HG03039 (cell line): ENCODE measurements around the gene PET100.

Experiments used
- ATAC-seq: cut with Tn5 transposase; IDR thresholded peaks from one replicate; pipeline ENCODE4 v1.9.1; 2021; ENCODE audit warnings: mild to moderate bottlenecking, moderate library complexity; ENCODE audit not compliant: unreplicated experiment

Gene PET100

GRCh38 chr19:7677669-7678311 is 48.2 kb downstream of the PET100 start:
- ATAC-seq: no peak

- no peak for ATAC-seq
Observed at GRCh38 chr19:7678971-7679751, 49.6 kb downstream of the PET100 start.

DNA sequence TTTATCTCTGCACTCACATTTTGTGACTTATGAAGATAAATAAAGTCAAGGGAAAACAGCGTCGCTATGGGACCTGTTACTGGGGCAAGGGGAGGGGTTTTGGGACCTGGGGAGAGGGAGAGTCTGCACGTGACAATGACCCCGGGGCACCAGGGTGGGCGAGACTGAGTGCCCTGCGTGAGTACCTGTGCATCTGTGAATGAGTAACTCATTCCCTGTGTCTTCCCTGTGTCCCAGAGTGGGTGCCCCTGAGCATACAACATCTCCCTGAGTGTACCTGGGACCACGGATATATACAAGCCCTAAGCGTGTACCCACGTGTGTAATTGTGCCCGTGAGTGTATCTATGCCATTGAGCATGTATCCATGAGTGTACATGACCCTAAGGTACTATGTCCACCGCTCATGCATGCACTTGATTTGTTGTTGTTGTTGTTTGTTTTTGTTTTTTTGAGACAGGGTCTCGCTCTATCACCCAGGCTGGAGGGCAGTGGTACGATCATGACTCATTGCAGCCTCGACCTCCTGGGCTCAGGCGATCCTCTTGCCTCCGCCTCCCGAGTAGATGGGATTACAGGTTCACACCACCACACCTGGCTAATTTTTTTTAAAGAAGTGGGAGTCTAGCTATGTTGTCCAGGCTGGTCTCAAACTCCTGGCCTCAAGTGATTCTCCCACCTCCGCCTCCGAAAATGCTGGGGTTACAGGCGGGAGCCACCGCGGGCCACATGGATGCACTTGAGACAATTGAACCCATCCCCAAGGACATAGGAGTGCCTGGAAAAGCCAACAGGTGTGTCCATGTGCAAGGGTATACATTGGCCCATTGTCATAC is 50.4 kb downstream of the PET100 start:
- no peak for ATAC-seq

DNA sequence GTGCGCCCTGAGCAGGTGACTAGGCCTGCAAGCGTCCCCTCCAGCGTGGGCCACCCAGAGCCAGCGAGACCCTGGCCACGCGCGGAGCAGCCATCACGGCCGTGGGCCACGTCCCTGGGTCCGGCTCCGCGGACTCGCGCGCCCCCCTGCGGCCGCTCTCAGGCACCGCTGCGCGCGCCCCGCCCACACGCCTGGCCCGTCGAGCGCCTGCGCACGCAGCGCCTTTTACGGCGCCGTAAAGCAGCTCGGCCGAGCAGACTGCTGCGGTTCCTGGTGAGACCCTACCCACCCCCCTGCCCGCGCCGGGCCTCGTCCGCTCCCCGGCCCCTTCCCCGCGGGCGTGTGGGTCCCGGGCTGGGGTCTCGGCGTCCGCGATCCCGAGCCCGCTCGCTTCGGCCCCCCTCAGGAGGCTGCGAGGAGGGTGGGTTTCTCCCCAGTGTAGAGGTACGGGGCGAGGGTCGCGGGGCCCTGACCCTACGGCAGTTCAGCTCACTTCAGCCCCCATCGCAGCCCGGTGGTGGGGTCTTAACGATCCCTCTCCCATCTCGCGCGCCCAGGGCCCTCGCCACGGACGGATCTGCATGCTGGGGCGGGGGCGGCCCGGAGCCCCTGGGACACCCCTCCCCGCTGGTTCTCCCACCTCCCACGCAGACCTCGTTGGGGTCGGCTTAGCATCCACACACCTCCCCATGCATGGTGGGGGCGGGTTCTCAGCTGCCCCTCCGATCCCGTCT is 51.2 kb downstream of the PET100 start, which contains the start of gene TRAPPC5:
Gene TRAPPC5, plus strand, starts transcription at position 228 of the 734 bp plus-strand sequence. CDS start 1,421 bp downstream, outside the sequence.
- peak; percentile 43 for ATAC-seq
